ENCODE data around the gene COL6A2. TPM values are rescaled to one million over a fixed set of nuclear protein-coding genes. Genes with fewer than 3 reads are reported as not detected.

The COL6A2 gene
- polyA plus RNA-seq, 1 of the 3 experiments (the other 2 are of a cell fraction) = 108 TPM

GRCh38 chr21:46051821-46052675, 45.9 kb upstream of the COL6A2 start:
- Histone ChIP-seq H3K4me3 (ENCODE audit: low read depth in 2 of 2, low read length in 1 of 2) (no peak overlapping the region), H3K9ac (no peak overlapping the region), H3K9me2 (no peaks in the 10 kb centered on the region), H3K36me3 (replicated peaks in 1 of 2; ENCODE audit: control insufficient read depth in 1 of 2, insufficient read depth in 2 of 2, low read length in 1 of 2) (no peaks in the 10 kb centered on the region), H3K79me2 (ENCODE audit: insufficient read depth) (no peaks in the 10 kb centered on the region), H3K4me1 (ENCODE audit: control insufficient read depth in 1 of 2, insufficient read depth in 2 of 2, low read depth in 1 of 2, low read length in 1 of 2) (no peaks in the 10 kb centered on the region; a peak in 1 of 4 replicates), H3K4me2 (no peak overlapping the region), H2AFZ (ENCODE audit: low read depth) (no peak overlapping the region), H3K27ac (ENCODE audit: low read depth in 2 of 2, low read length in 1 of 2) (no peak overlapping the region), H3F3A (replicated peaks; ENCODE audit: insufficient read depth) (no peaks in the 10 kb centered on the region), H3K9me3 (no peaks in the 10 kb centered on the region), H3K27me3 (ENCODE audit: insufficient read depth) (no peaks in the 10 kb centered on the region), H4K20me1 (ENCODE audit: insufficient read depth) (no peaks in the 10 kb centered on the region)
- no peak for DNase-seq
- TF ChIP-seq RXRA (IDR thresholded peaks at IDR 0.05; ENCODE audit: borderline replicate concordance, low read depth) (no peak), POLR2AphosphoS5 (IDR thresholded peaks at IDR 0.05; ENCODE audit: low read depth, low read length) (no peak), TEAD4 (IDR thresholded peaks at IDR 0.05; ENCODE audit: borderline replicate concordance, insufficient read depth) (no peak), EP300 (IDR thresholded peaks at IDR 0.05; ENCODE audit: borderline replicate concordance in 1 of 2, low read depth in 1 of 2, low read length in 1 of 2) (no peak), USF2 (IDR thresholded peaks at IDR 0.05; ENCODE audit: borderline replicate concordance, low read depth, low read length) (no peak)
- CTCF ChIA-PET = no interaction called here
- POLR2A ChIA-PET = no interaction called here
- 83% methylated on average over 24 of the region's 33 CpGs for WGBS (ENCODE audit: low lambda C conversion rate)

- Histone ChIP-seq H3K4me3 (ENCODE audit: low read depth in 2 of 2, low read length in 1 of 2) (no peak overlapping the region), H3K4me1 (ENCODE audit: control insufficient read depth in 1 of 2, insufficient read depth in 2 of 2, low read depth in 1 of 2, low read length in 1 of 2) (no peaks in the 10 kb centered on the region; a peak in 1 of 4 replicates), H3K9ac (no peak overlapping the region), H3K27ac (ENCODE audit: low read depth in 2 of 2, low read length in 1 of 2) (no peak overlapping the region), H3K27me3 (ENCODE audit: insufficient read depth) (no peaks in the 10 kb centered on the region), H4K20me1 (ENCODE audit: insufficient read depth) (no peaks in the 10 kb centered on the region), H3K79me2 (ENCODE audit: insufficient read depth) (no peaks in the 10 kb centered on the region), H2AFZ (ENCODE audit: low read depth) (no peak overlapping the region), H3K4me2 (no peak overlapping the region), H3F3A (replicated peaks; ENCODE audit: insufficient read depth) (no peaks in the 10 kb centered on the region), H3K9me3 (no peaks in the 10 kb centered on the region), H3K9me2 (no peaks in the 10 kb centered on the region), H3K36me3 (replicated peaks in 1 of 2; ENCODE audit: control insufficient read depth in 1 of 2, insufficient read depth in 2 of 2, low read length in 1 of 2) (no peaks in the 10 kb centered on the region)
- ChIA-PET POLR2A (interaction anchor here (1.0 kb wide), 1 partner anchor 40 kb away, joined by 3 read pairs; no protein-coding TSS in a partner anchor), CTCF (no interaction called here)
- 73% methylated on average over 28 of the region's 31 CpGs for WGBS (ENCODE audit: low lambda C conversion rate)
- no peak for TF ChIP-seq GABPA (IDR thresholded peaks at IDR 0.05; ENCODE audit: low read depth)
- no peak for TF ChIP-seq RXRA (IDR thresholded peaks at IDR 0.05; ENCODE audit: borderline replicate concordance, low read depth)
- no peak for TF ChIP-seq TAF1 (IDR thresholded peaks at IDR 0.05; ENCODE audit: borderline replicate concordance, low read depth, low read length)
- TF ChIP-seq SIN3A (IDR thresholded peaks at IDR 0.05; ENCODE audit: borderline replicate concordance, low read depth, low read length) = no peak
- TF ChIP-seq GATA2 (CRISPR knock-in tag; IDR thresholded peaks at IDR 0.05) = no peak
- no peak for TF ChIP-seq JUND (IDR thresholded peaks at IDR 0.05)
- no peak for TF ChIP-seq EZH2phosphoT487 (IDR thresholded peaks at IDR 0.05; ENCODE audit: borderline replicate concordance, low read depth)
- TF ChIP-seq FOXM1 (IDR thresholded peaks at IDR 0.05; ENCODE audit: low read depth) = no peak
- TF ChIP-seq CHD2 (IDR thresholded peaks at IDR 0.05; ENCODE audit: low read length, partially characterized antibody) = no peak
- no peak for TF ChIP-seq ZBTB33 (IDR thresholded peaks at IDR 0.05; ENCODE audit: borderline replicate concordance, low read depth)
- DNase-seq = no peak
Measured at GRCh38 chr21:46052703-46053651, 44.9 kb upstream of the COL6A2 start.

All from SK-N-SH (cell line).